Naive B cell (primary cell): ENCODE data around the gene PHF5A. TPM values are rescaled to one million over a fixed set of nuclear protein-coding genes. Genes with fewer than 3 reads are reported as not detected.
A peak's percentile ranks its signal among the peaks of the same experiment; 100 is the strongest.

ENCODE experiments used
- ATAC-seq, 2 donors: fragments of 150-1000 bp; cut with Tn5 transposase; 2 replicates each; pipeline ENCODE4 v1.10.0; 2021; ENCODE audit warnings: low read depth in 2 of 2, mild to moderate bottlenecking in 2 of 2, moderate library complexity in 2 of 2
- DNase-seq: peaks from one replicate; pipeline ENCODE4 v3.0.0; 2022
- H3K27ac Mint-ChIP-seq, 6 donors: one replicate each; pipeline ENCODE4 v1.8.0; 2020 to 2022; ENCODE audit warnings: mild to moderate bottlenecking in 6 of 6, mixed read lengths in 6 of 6, moderate library complexity in 5 of 6, inconsistent platforms in 2 of 6
- H3K27me3 Mint-ChIP-seq, 3 donors: one replicate each; pipeline ENCODE4 v1.8.0; 2021 to 2022; ENCODE audit warnings: mixed read lengths in 3 of 3, mild to moderate bottlenecking in 1 of 3
- H3K36me3 Mint-ChIP-seq, 2 donors: one replicate each; pipeline ENCODE4 v1.8.0; 2020 to 2022; ENCODE audit warnings: mixed read lengths in 2 of 2, inconsistent platforms in 1 of 2, mild to moderate bottlenecking in 1 of 2
- H3K4me1 Mint-ChIP-seq, 3 donors: one replicate each; pipeline ENCODE4 v1.8.0; 2020 to 2022; ENCODE audit warnings: mixed read lengths in 3 of 3, inconsistent platforms in 1 of 3, mild to moderate bottlenecking in 1 of 3, moderate library complexity in 1 of 3
- H3K4me3 Mint-ChIP-seq, 8 donors: one replicate each; pipeline ENCODE4 v1.8.0; 2020 to 2022; ENCODE audit warnings: mild to moderate bottlenecking in 8 of 8, mixed read lengths in 8 of 8, moderate library complexity in 8 of 8, inconsistent platforms in 2 of 8
- H3K9me3 Mint-ChIP-seq, 7 donors: one replicate each; pipeline ENCODE4 v1.8.0; 2020 to 2022; ENCODE audit warnings: mixed read lengths in 7 of 7, mild to moderate bottlenecking in 5 of 7, inconsistent platforms in 2 of 7, moderate library complexity in 1 of 7
- polyA plus RNA-seq, 6 donors: library from polyadenylated mRNA; unstranded; fragments of 300-500 nt; fragmentation: Illumina TruSeq; gene quantifications; one replicate each; pipeline ENCODE4 v1.2.3, GENCODE V29; 2021; ENCODE audit warnings: low read depth in 6 of 6

The PHF5A gene
- polyA plus RNA-seq, 6 donors from 2014 or later, result 20.5 to 34.2 (median 26.7) TPM

GRCh38 chr22:41501209-41501608 is 32.7 kb upstream of the PHF5A start:
- DNase-seq (peak; percentile 45), ATAC-seq (peak; percentile 91 to 97)
- Mint-ChIP-seq H3K9me3 (no peaks in the 10 kb centered on the region), H3K36me3 (no peaks in the 10 kb centered on the region), H3K4me1 (peaks cover 9 to 30% (median 24%) of the 10 kb centered on the region in 3 donors), H3K27ac (peak overlapping the region in 4 of 6 donors; percentile 2 to 72 (median 57)), H3K4me3 (peak overlapping the region in 3 of 8 donors; percentile 2 to 51 (median 11)), H3K27me3 (no peaks in the 10 kb centered on the region)

GRCh38 chr22:41500303-41500702 is 31.8 kb upstream of the PHF5A start:
- H3K4me1 Mint-ChIP-seq, result peaks cover 9 to 30% (median 28%) of the 10 kb centered on the region in 3 donors
- DNase-seq (no peak), ATAC-seq (peak in 1 of 2 donors; percentile 24)
- H3K27me3 Mint-ChIP-seq, result no peaks in the 10 kb centered on the region
- H3K4me3 Mint-ChIP-seq, result no peak overlapping the region
- peak overlapping the region in 2 of 6 donors; percentile 47 to 86 for H3K27ac Mint-ChIP-seq
- H3K36me3 Mint-ChIP-seq, result no peaks in the 10 kb centered on the region
- no peaks in the 10 kb centered on the region for H3K9me3 Mint-ChIP-seq

GRCh38 chr22:41499624-41500280 is 31.3 kb upstream of the PHF5A start:
- no peak for DNase-seq
- no peak overlapping the region for H3K4me3 Mint-ChIP-seq
- H3K9me3 Mint-ChIP-seq, result no peaks in the 10 kb centered on the region
- H3K27me3 Mint-ChIP-seq, result no peaks in the 10 kb centered on the region
- peaks cover 9 to 30% (median 28%) of the 10 kb centered on the region in 3 donors for H3K4me1 Mint-ChIP-seq
- no peaks in the 10 kb centered on the region for H3K36me3 Mint-ChIP-seq
- peak overlapping the region in 2 of 6 donors; percentile 60 to 90 for H3K27ac Mint-ChIP-seq
- no peak for ATAC-seq

GRCh38 chr22:41498303-41498835 is 29.9 kb upstream of the PHF5A start:
- Mint-ChIP-seq H3K27ac (peak overlapping the region in 1 of 6 donors; percentile 28), H3K36me3 (no peaks in the 10 kb centered on the region), H3K4me3 (no peak overlapping the region), H3K4me1 (peaks cover 9 to 33% (median 28%) of the 10 kb centered on the region in 3 donors), H3K27me3 (no peaks in the 10 kb centered on the region), H3K9me3 (no peaks in the 10 kb centered on the region)
- ATAC-seq (no peak), DNase-seq (no peak)

GRCh38 chr22:41491374-41492100 is 23.0 kb upstream of the PHF5A start:
- Mint-ChIP-seq H3K4me1 (peaks cover 36 to 59% (median 47%) of the 10 kb centered on the region in 3 donors), H3K36me3 (no peaks in the 10 kb centered on the region), H3K9me3 (no peaks in the 10 kb centered on the region), H3K27ac (peak overlapping the region in 3 of 6 donors; percentile 40 to 74 (median 66)), H3K27me3 (no peaks in the 10 kb centered on the region), H3K4me3 (no peak overlapping the region)
- ATAC-seq (no peak), DNase-seq (no peak)

GRCh38 chr22:41488596-41489385 is 20.3 kb upstream of the PHF5A start:
- no peaks in the 10 kb centered on the region for H3K27me3 Mint-ChIP-seq

GRCh38 chr22:41488076-41488475 is 19.6 kb upstream of the PHF5A start:
- Mint-ChIP-seq H3K27ac (peak overlapping the region in 3 of 6 donors; percentile 38 to 80 (median 48)), H3K27me3 (no peaks in the 10 kb centered on the region), H3K36me3 (no peaks in the 10 kb centered on the region), H3K9me3 (no peaks in the 10 kb centered on the region), H3K4me3 (peak overlapping the region in 2 of 8 donors; percentile 8 to 12), H3K4me1 (peaks cover 49 to 82% (median 66%) of the 10 kb centered on the region in 3 donors)
- ATAC-seq (no peak), DNase-seq (no peak)

More at GRCh38 chr22:41488596-41489385, 20.3 kb upstream of the PHF5A start:
- Mint-ChIP-seq H3K9me3 (no peaks in the 10 kb centered on the region), H3K27ac (peak overlapping the region in 4 of 6 donors; percentile 16 to 80 (median 46)), H3K36me3 (no peaks in the 10 kb centered on the region), H3K4me1 (peaks cover 46 to 79% (median 63%) of the 10 kb centered on the region in 3 donors), H3K4me3 (no peak overlapping the region)
- ATAC-seq (no peak), DNase-seq (no peak)

GRCh38 chr22:41487037-41487935 is 18.8 kb upstream of the PHF5A start:
- peaks cover 56 to 85% (median 73%) of the 10 kb centered on the region in 3 donors for H3K4me1 Mint-ChIP-seq
- no peaks in the 10 kb centered on the region for H3K27me3 Mint-ChIP-seq
- H3K36me3 Mint-ChIP-seq, result no peaks in the 10 kb centered on the region
- ATAC-seq, result no peak
- DNase-seq, result no peak
- H3K9me3 Mint-ChIP-seq, result no peaks in the 10 kb centered on the region
- H3K4me3 Mint-ChIP-seq, result peak overlapping the region in 1 of 8 donors; percentile 12
- H3K27ac Mint-ChIP-seq, result peak overlapping the region in 5 of 6 donors; percentile 21 to 87 (median 72)

GRCh38 chr22:41485033-41485432 is 16.5 kb upstream of the PHF5A start:
- H3K36me3 Mint-ChIP-seq, result no peaks in the 10 kb centered on the region
- no peaks in the 10 kb centered on the region for H3K27me3 Mint-ChIP-seq
- H3K9me3 Mint-ChIP-seq, result no peaks in the 10 kb centered on the region
- peak overlapping the region; percentile 37 to 97 (median 90) for H3K27ac Mint-ChIP-seq
- ATAC-seq (no peak), DNase-seq (no peak)
- peaks cover 67 to 92% (median 86%) of the 10 kb centered on the region in 3 donors for H3K4me1 Mint-ChIP-seq
- H3K4me3 Mint-ChIP-seq, result peak overlapping the region in 5 of 8 donors; percentile 26 to 49 (median 37)

GRCh38 chr22:41482319-41482935 is 13.9 kb upstream of the PHF5A start:
- Mint-ChIP-seq H3K4me1 (peaks cover 69 to 95% (median 89%) of the 10 kb centered on the region in 3 donors), H3K36me3 (no peaks in the 10 kb centered on the region), H3K27me3 (no peaks in the 10 kb centered on the region), H3K4me3 (peak overlapping the region in 7 of 8 donors; percentile 10 to 63 (median 16)), H3K27ac (peak overlapping the region; percentile 56 to 96 (median 93)), H3K9me3 (no peaks in the 10 kb centered on the region)
- DNase-seq, result no peak
- no peak for ATAC-seq

GRCh38 chr22:41481925-41482318 is 13.4 kb upstream of the PHF5A start:
- H3K9me3 Mint-ChIP-seq, result no peaks in the 10 kb centered on the region
- ATAC-seq (no peak), DNase-seq (no peak)
- H3K36me3 Mint-ChIP-seq, result no peaks in the 10 kb centered on the region
- H3K4me3 Mint-ChIP-seq, result peak overlapping the region in 6 of 8 donors; percentile 16 to 63 (median 42)
- peaks cover 64 to 93% (median 86%) of the 10 kb centered on the region in 3 donors for H3K4me1 Mint-ChIP-seq
- H3K27ac Mint-ChIP-seq, result peak overlapping the region; percentile 68 to 96 (median 92)
- H3K27me3 Mint-ChIP-seq, result no peaks in the 10 kb centered on the region
